MM.1S (cell line): Measurements from ENCODE around the gene GNAL.

Source experiments
- EZH2 ChIP-seq: fragments of 300-600 bp; sonication (generic); optimal IDR thresholded peaks from 2 replicates; pipeline ENCODE3; 2017; ENCODE audit warnings: low read depth, mild to moderate bottlenecking, antibody characterized with exemption, low read length, mixed read lengths
- EZH2phosphoT487 ChIP-seq: fragments of 300-600 bp; sonication (generic); IDR thresholded peaks from 2 replicates; pipeline ENCODE4 v1.6.1; 2018; ENCODE audit warnings: antibody characterized with exemption, low read length
- TF ChIP-seq, protein P1 (sequence below): fragments of 300-600 bp; sonication (generic); IDR thresholded peaks from 2 replicates; pipeline ENCODE4 v1.5.1; 2016; ENCODE audit warnings: antibody characterized with exemption, low read length, mixed read lengths

DNA sequence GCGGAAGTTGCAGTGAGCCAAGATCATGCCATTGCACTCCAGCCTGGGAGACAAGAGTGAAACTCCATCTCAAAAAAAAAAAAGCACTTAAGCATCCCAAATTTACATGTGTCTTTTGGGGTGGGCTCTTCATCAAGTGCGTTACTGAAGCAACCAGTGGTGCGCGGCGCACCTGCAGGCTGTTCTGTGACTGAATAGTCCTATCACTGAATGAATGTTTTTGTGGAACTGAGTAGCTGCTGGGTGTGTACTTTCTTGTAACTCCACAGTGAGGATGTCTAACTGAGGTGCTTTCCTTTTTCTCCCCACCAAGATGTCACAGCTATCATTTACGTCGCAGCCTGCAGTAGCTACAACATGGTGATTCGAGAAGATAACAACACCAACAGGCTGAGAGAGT, 179.2 kb downstream of the GNAL start:
- TF ChIP-seq, protein P1, sequence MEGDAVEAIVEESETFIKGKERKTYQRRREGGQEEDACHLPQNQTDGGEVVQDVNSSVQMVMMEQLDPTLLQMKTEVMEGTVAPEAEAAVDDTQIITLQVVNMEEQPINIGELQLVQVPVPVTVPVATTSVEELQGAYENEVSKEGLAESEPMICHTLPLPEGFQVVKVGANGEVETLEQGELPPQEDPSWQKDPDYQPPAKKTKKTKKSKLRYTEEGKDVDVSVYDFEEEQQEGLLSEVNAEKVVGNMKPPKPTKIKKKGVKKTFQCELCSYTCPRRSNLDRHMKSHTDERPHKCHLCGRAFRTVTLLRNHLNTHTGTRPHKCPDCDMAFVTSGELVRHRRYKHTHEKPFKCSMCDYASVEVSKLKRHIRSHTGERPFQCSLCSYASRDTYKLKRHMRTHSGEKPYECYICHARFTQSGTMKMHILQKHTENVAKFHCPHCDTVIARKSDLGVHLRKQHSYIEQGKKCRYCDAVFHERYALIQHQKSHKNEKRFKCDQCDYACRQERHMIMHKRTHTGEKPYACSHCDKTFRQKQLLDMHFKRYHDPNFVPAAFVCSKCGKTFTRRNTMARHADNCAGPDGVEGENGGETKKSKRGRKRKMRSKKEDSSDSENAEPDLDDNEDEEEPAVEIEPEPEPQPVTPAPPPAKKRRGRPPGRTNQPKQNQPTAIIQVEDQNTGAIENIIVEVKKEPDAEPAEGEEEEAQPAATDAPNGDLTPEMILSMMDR = no peak
- no peak for TF ChIP-seq EZH2
- no peak for TF ChIP-seq EZH2phosphoT487
